ENCODE results near the gene HSF5. TPM values are rescaled to one million over a fixed set of nuclear protein-coding genes. Genes with fewer than 3 reads are reported as not detected.

The HSF5 gene
- total RNA-seq, 1 experiment from 2014 or later: not detected

GRCh38 chr17:58414596-58414997, 73.6 kb downstream of the HSF5 start:
- Histone ChIP-seq H3K4ac (ENCODE audit: low read depth, low read length) (no peak overlapping the region), H4K5ac (ENCODE audit: insufficient read length, low read depth, low read length) (no peak overlapping the region), H3K23me2 (ENCODE audit: insufficient read length, low read depth, low read length, poor library complexity, severe bottlenecking) (peaks cover 4% of the 10 kb centered on the region), H3K79me1 (ENCODE audit: insufficient read depth, low read depth, low read length, poor library complexity, severe bottlenecking) (no peaks in the 10 kb centered on the region), H4K91ac (ENCODE audit: insufficient read length, low read depth, low read length) (no peak overlapping the region), H2BK120ac (ENCODE audit: low read depth, low read length, poor library complexity, severe bottlenecking) (no peak overlapping the region), H2BK12ac (ENCODE audit: insufficient read length, low read depth, low read length) (no peak overlapping the region), H2BK15ac (ENCODE audit: low read depth, low read length) (no peak overlapping the region), H3K14ac (ENCODE audit: insufficient read depth, low read length) (no peak overlapping the region), H2BK20ac (ENCODE audit: low read depth, low read length, poor library complexity, severe bottlenecking) (no peak overlapping the region), H2AK5ac (ENCODE audit: insufficient read length, low read length) (no peak overlapping the region), H3T11ph (ENCODE audit: low read length) (no peak overlapping the region), H2AFZ (ENCODE audit: low read length) (no peak overlapping the region), H4K8ac (replicated peaks; ENCODE audit: insufficient read length, low read depth, low read length) (no peak overlapping the region), H2BK5ac (ENCODE audit: insufficient read length, low read length) (no peak overlapping the region), H4K20me1 (ENCODE audit: control insufficient read depth, insufficient read depth, insufficient read length) (no peaks in the 10 kb centered on the region), H3K18ac (ENCODE audit: insufficient read length, low read depth, low read length) (no peak overlapping the region), H3K56ac (ENCODE audit: insufficient read length, low read depth, low read length) (no peak overlapping the region), H3K23ac (ENCODE audit: insufficient read length, low read depth, low read length) (no peak overlapping the region), H3K4me1 (ENCODE audit: insufficient read depth, low read length) (no peaks in the 10 kb centered on the region), H3K79me2 (ENCODE audit: insufficient read depth, low read length) (no peaks in the 10 kb centered on the region), H3K27me3 (ENCODE audit: insufficient read depth, low read length) (no peaks in the 10 kb centered on the region), H3K4me2 (ENCODE audit: insufficient read depth, insufficient read length, low read length) (no peak overlapping the region), H3K9ac (ENCODE audit: extremely low read depth, insufficient read length, low read length) (no peak overlapping the region), H3K9me3 (ENCODE audit: control insufficient read depth, low read depth, low read length) (no peaks in the 10 kb centered on the region), H3K27ac (ENCODE audit: insufficient read length, low read depth, low read length) (no peak overlapping the region)
- TF ChIP-seq CTCF (conservative IDR thresholded peaks at IDR 0.05): no peak
- Mint-ChIP-seq H3K9me3 (no peaks in the 10 kb centered on the region), H3K4me1 (peaks cover 25 to 29% of the 10 kb centered on the region in 2 experiments), H3K27me3 (ENCODE audit: low read depth) (peaks cover 5% of the 10 kb centered on the region; the same call in 1 of the 2 replicates), H3K4me3 (no peak overlapping the region), H3K36me3 (ENCODE audit: insufficient read depth in 1 of 3, low read depth in 3 of 3) (no peaks in the 10 kb centered on the region), H3K27ac (no peak overlapping the region)
- no CpG with 5 or more reads among the region's 3 CpGs for WGBS (ENCODE audit: extremely low coverage, insufficient read length, low lambda C conversion rate)
- DNase-seq: no peak

Data from H9 (cell line).